Medulla oblongata (tissue), 1 donor: Measurements from ENCODE around the gene TXNRD1.
A peak's percentile ranks its signal among the peaks of the same experiment; 100 is the strongest.
"Not testable (repeated sequence)": the region's sequence is repeated elsewhere in the genome, so short reads cannot be mapped to it uniquely, and the experiment has no call there.

Experiments used
- DNase-seq: peaks from one replicate; pipeline ENCODE4 v3.0.0-alpha.2; 2015; ENCODE audit errors: extremely low spot score

TXNRD1 gene

GRCh38 chr12:104372061-104372720 lies 156.6 kb downstream of the TXNRD1 start:
- DNase-seq: no peak

- DNase-seq: no peak
These were observed 157.2 kb downstream of the TXNRD1 start for GRCh38 chr12:104372721-104373335.

GRCh38 chr12:104374071-104374470 lies 158.5 kb downstream of the TXNRD1 start:
- DNase-seq: no peak

GRCh38 chr12:104374806-104375205 lies 159.2 kb downstream of the TXNRD1 start:
- DNase-seq: no peak

- no peak for DNase-seq
These were observed 160.2 kb downstream of the TXNRD1 start for GRCh38 chr12:104375775-104376174.

GRCh38 chr12:104376650-104377513 lies 161.3 kb downstream of the TXNRD1 start:
- DNase-seq: peak; percentile 40

- no peak for DNase-seq
These were observed 161.9 kb downstream of the TXNRD1 start for GRCh38 chr12:104377514-104377812.

GRCh38 chr12:104378427-104378826 lies 162.8 kb downstream of the TXNRD1 start:
- no peak for DNase-seq

GRCh38 chr12:104381341-104381730 lies 165.8 kb downstream of the TXNRD1 start:
- no peak for DNase-seq

GRCh38 chr12:104381731-104382480 lies 166.3 kb downstream of the TXNRD1 start:
- DNase-seq: peak; percentile 90

GRCh38 chr12:104384141-104384880 lies 168.7 kb downstream of the TXNRD1 start:
- DNase-seq: no peak

GRCh38 chr12:104385510-104385909 lies 169.9 kb downstream of the TXNRD1 start:
- DNase-seq: no peak

- no peak for DNase-seq
These were observed 170.9 kb downstream of the TXNRD1 start for GRCh38 chr12:104386461-104386860.

- DNase-seq: no peak
These were observed 171.6 kb downstream of the TXNRD1 start for GRCh38 chr12:104387190-104387589.

GRCh38 chr12:104394086-104394485 lies 178.5 kb downstream of the TXNRD1 start:
- not testable (repeated sequence) for DNase-seq
